Common myeloid progenitor, CD34-positive (primary cell): ENCODE results near the gene UBE3B.

Source experiments
- CTCF ChIA-PET: fragments of 350-600 bp; sonication (Branson Sonifier 250); formaldehyde crosslinking; loops from one replicate; lab custom pipeline; 2021; ENCODE audit warnings: antibody characterized with exemption; lab: Charles Lee
- POLR2A ChIA-PET: fragments of 350-600 bp; sonication (Branson Sonifier 250); formaldehyde crosslinking; loops from one replicate; lab custom pipeline; 2021; ENCODE audit warnings: antibody characterized with exemption; lab: Charles Lee
- DNase-seq, 3 donors: peaks; one replicate each; pipeline versions ENCODE4 v3.0.0 to v3.0.0-alpha.2; 2013
- H3K27ac ChIP-seq, 2 experiments: 1 replicate in 1 of 2; 2 replicates in 1 of 2; pipeline ENCODE4 v1.7.0; 2013; ENCODE audit warnings: inconsistent platforms in 2 of 2, low read length in 2 of 2, mild to moderate bottlenecking in 2 of 2, low read depth in 1 of 2, moderate library complexity in 1 of 2; ENCODE audit not compliant: severe bottlenecking in 2 of 2, insufficient read depth in 1 of 2, poor library complexity in 1 of 2
- H3K27me3 ChIP-seq, 5 experiments: replicated peaks in 2 of 5; 1 replicate in 3 of 5; 2 replicates in 2 of 5; pipeline versions ENCODE4 v1.6.1 to v1.7.0; 2013; ENCODE audit warnings: low read length in 4 of 5, mild to moderate bottlenecking in 2 of 5, moderate library complexity in 2 of 5, inconsistent platforms in 1 of 5; ENCODE audit not compliant: insufficient read depth in 5 of 5, control insufficient read depth in 4 of 5
- H3K36me3 ChIP-seq, 4 experiments: 1 replicate in 2 of 4; 2 replicates in 2 of 4; pipeline versions ENCODE4 v1.6.1 to v1.7.0; 2013; ENCODE audit warnings: low read length in 3 of 4, control low read depth in 1 of 4, mild to moderate bottlenecking in 1 of 4; ENCODE audit not compliant: control insufficient read depth in 4 of 4, insufficient read depth in 4 of 4
- H3K4me1 ChIP-seq, 4 experiments: 1 replicate in 3 of 4; 2 replicates in 1 of 4; pipeline versions ENCODE4 v1.6.1 to v1.7.1; 2013; ENCODE audit warnings: low read length in 3 of 4, mild to moderate bottlenecking in 3 of 4, control low read depth in 1 of 4, inconsistent platforms in 1 of 4, moderate library complexity in 1 of 4; ENCODE audit not compliant: control insufficient read depth in 4 of 4, insufficient read depth in 4 of 4; ENCODE audit errors: control extremely low read depth in 1 of 4
- H3K4me3 ChIP-seq, 7 experiments: 1 replicate in 4 of 7; 2 replicates in 3 of 7; pipeline versions ENCODE4 v1.5.1 to v1.7.0; 2013; ENCODE audit warnings: mild to moderate bottlenecking in 7 of 7, low read length in 6 of 7, moderate library complexity in 6 of 7, inconsistent platforms in 2 of 7, low read depth in 2 of 7, control low read depth in 1 of 7; ENCODE audit not compliant: insufficient read depth in 4 of 7, control insufficient read depth in 1 of 7; ENCODE audit errors: extremely low read depth in 1 of 7
- H3K9me3 ChIP-seq, 5 experiments: 1 replicate in 4 of 5; 2 replicates in 1 of 5; pipeline versions ENCODE4 v1.6.1 to v1.7.1; 2013; ENCODE audit warnings: low read length in 4 of 5, mild to moderate bottlenecking in 2 of 5, inconsistent platforms in 1 of 5, low read depth in 1 of 5, moderate library complexity in 1 of 5; ENCODE audit not compliant: control insufficient read depth in 4 of 5, insufficient read depth in 2 of 5; ENCODE audit errors: control extremely low read depth in 1 of 5
- WGBS: methylation state at CpG from one replicate; pipeline ENCODE4 v1.1.5; 2013; ENCODE audit not compliant: insufficient coverage; 5-methylcytosine and 5-hydroxymethylcytosine counted together

The UBE3B gene

DNA sequence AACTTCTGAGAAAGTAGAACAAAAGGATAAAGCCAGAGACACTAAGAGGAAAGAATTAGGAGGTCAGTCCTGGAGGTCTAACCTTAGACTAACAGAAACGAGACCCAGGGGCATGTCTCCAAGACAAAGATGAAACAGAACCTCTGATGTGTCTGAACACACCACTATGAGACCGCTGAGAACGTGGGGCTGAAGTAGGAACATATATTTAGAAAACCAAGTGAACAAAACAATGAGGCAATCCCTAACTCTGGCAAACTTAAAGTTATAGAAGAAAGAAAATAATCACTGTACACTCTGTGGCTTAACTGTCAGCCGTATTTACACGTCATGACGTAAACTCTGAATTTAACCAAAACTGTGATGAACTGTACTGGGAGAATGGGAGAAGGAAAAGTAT is 18.2 kb upstream of the UBE3B start:
- Histone ChIP-seq H3K27ac (no peak overlapping the region), H3K4me3 (no peak overlapping the region), H3K4me1 (peaks cover 3 to 32% (median 26%) of the 10 kb centered on the region in 4 experiments), H3K27me3 (no peaks in the 10 kb centered on the region), H3K9me3 (no peaks in the 10 kb centered on the region), H3K36me3 (peaks cover 7 to 66% (median 32%) of the 10 kb centered on the region in 4 experiments)
- WGBS = 91% methylated on average over 4 of the region's 6 CpGs
- no peak for DNase-seq
- ChIA-PET CTCF (interaction anchor here (0.8 kb wide), 1 partner anchor 9 kb away, joined by 3 read pairs; no protein-coding TSS in a partner anchor), POLR2A (no interaction called here)

DNA sequence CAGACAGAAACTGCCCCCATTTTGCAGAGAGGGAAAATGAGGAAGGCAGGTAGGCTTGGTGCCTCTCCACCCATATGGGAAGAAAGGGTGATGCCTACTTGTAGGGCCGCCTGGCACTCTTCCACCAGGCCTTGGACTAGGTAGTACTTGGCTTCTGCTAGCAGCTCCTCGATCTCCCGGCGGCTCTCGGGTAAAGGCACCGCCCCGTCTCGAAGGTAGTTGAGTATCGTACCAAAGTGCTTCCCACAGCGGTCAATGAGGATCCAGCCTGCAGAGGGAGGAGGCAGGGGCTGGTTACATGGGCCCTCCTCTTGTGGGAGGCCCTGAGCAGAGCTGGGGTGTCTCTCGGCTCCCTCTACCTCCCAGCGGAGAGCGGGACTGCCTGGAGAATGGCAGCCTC is 16.9 kb upstream of the UBE3B start:
- Histone ChIP-seq H3K36me3 (peaks cover 7 to 56% (median 30%) of the 10 kb centered on the region in 4 experiments), H3K4me1 (peaks cover 3 to 32% (median 26%) of the 10 kb centered on the region in 4 experiments), H3K4me3 (no peak overlapping the region), H3K27me3 (no peaks in the 10 kb centered on the region), H3K27ac (peak overlapping the region in 1 of 2 experiments; percentile 63), H3K9me3 (no peaks in the 10 kb centered on the region)
- ChIA-PET POLR2A (no interaction called here), CTCF (interaction anchor here (1.4 to 2.2 kb wide), 3 partner anchors 11 to 30 kb away, joined by 3 to 7 read pairs (median 6); no protein-coding TSS in a partner anchor)
- 98% methylated on average over 11 of the region's 13 CpGs for WGBS
- DNase-seq = no peak

- 63% methylated on average over 5 of the region's 8 CpGs for WGBS
- peak overlapping the region in 1 of 7 experiments; percentile 8 for H3K4me3 ChIP-seq
- H3K9me3 ChIP-seq = no peaks in the 10 kb centered on the region
- ChIA-PET POLR2A (no interaction called here), CTCF (interaction anchor here (0.8 to 2.2 kb wide), 4 partner anchors 11 to 33 kb away, joined by 3 to 7 read pairs (median 4); no protein-coding TSS in a partner anchor)
- peaks cover 3 to 32% (median 26%) of the 10 kb centered on the region in 4 experiments for H3K4me1 ChIP-seq
- H3K36me3 ChIP-seq = peaks cover 3 to 53% (median 26%) of the 10 kb centered on the region in 4 experiments
- no peaks in the 10 kb centered on the region for H3K27me3 ChIP-seq
- DNase-seq = peak; percentile 6 to 59 (median 46)
- H3K27ac ChIP-seq = peak overlapping the region in 1 of 2 experiments; percentile 63
These were observed 16.2 kb upstream of the UBE3B start for GRCh38 chr12:109461049-109461845.

DNA sequence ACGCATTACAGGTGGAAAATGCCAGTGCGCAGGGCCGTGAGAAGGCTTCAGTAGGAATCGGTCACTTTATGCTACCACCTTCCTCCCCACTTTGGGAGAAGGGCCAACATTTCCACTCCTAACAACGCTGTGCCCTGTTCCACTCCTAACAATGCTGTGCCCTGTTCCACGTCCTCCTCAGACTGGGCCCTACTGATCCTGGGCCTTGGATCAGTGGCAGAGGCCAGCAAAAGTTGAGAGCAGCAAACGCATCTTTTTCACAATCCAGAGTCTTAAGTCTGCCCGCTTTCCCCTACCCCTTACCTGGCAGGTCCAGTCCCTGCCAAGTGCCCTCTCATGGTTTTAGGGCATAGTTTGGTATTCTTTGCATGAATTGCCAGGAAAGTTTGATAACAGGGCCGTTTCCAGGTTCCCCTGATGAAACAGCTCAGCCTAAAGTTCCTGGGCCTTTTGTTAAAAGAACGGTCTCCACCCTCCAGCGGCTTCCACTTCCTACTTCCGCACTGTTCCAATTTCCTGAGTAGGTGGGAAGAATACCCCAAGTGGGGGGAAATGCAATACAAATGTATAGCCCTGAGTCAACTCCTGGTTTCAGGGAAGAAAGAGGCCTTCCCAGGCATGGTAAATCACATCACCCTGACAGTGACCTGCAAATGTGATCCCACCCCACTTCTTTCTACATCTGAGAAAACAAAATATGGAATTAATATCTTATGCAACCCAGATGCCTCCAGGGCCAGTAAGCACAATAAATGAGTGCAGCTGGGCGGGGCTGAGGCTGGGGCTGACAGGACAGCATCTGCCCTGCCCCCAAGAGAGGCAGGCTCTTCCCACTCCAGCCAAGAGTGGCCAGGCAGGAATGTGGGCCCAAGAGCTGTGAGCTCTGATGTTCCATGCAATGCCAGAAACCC is 15.3 kb upstream of the UBE3B start:
- no peaks in the 10 kb centered on the region for H3K9me3 ChIP-seq
- no peak overlapping the region for H3K4me3 ChIP-seq
- H3K36me3 ChIP-seq = peaks cover 0 to 55% (median 26%) of the 10 kb centered on the region in 4 experiments
- WGBS = 97% methylated on average over 9 of the region's 13 CpGs
- ChIA-PET CTCF (interaction anchor here (0.8 to 2.2 kb wide), 7 partner anchors 12 to 34 kb away, joined by 3 to 7 read pairs (median 3); partner anchors contain the start of genes KCTD10 and UBE3B), POLR2A (interaction anchor here (0.8 kb wide), 1 partner anchor 15 kb away, joined by 3 read pairs; the partner anchor contains the start of genes KCTD10 and UBE3B)
- H3K4me1 ChIP-seq = peaks cover 3 to 32% (median 26%) of the 10 kb centered on the region in 4 experiments
- DNase-seq = no peak
- H3K27me3 ChIP-seq = no peaks in the 10 kb centered on the region
- peak overlapping the region in 1 of 2 experiments; percentile 63 for H3K27ac ChIP-seq

- CTCF ChIA-PET = interaction anchor here (1.3 to 1.8 kb wide), 3 partner anchors 12 to 14 kb away, joined by 3 to 5 read pairs (median 3); partner anchors contain the start of genes KCTD10 and UBE3B
- DNase-seq = peak; percentile 6 to 23 (median 13)
- WGBS = 25% methylated on average over 14 of the region's 14 CpGs
- Histone ChIP-seq H3K9me3 (no peaks in the 10 kb centered on the region), H3K27ac (peak overlapping the region in 1 of 2 experiments; percentile 47), H3K27me3 (no peaks in the 10 kb centered on the region), H3K36me3 (peaks cover 0 to 53% (median 24%) of the 10 kb centered on the region in 4 experiments), H3K4me3 (no peak overlapping the region), H3K4me1 (peaks cover 3 to 32% (median 26%) of the 10 kb centered on the region in 4 experiments)
- POLR2A ChIA-PET = interaction anchor here (0.8 kb wide), 1 partner anchor 14 kb away, joined by 3 read pairs; the partner anchor contains the start of genes KCTD10 and UBE3B
These were observed 14.4 kb upstream of the UBE3B start for GRCh38 chr12:109462868-109463692.

- Histone ChIP-seq H3K9me3 (no peaks in the 10 kb centered on the region), H3K36me3 (peaks cover 0 to 53% (median 27%) of the 10 kb centered on the region in 4 experiments), H3K27me3 (no peaks in the 10 kb centered on the region), H3K4me1 (peaks cover 3 to 32% (median 26%) of the 10 kb centered on the region in 4 experiments), H3K4me3 (no peak overlapping the region), H3K27ac (no peak overlapping the region)
- WGBS = 100% methylated on average over 3 of the region's 5 CpGs
- CTCF ChIA-PET = interaction anchor here (1.3 to 1.8 kb wide), 4 partner anchors 10 to 14 kb away, joined by 3 to 5 read pairs (median 3); partner anchors contain the start of genes KCTD10 and UBE3B
- POLR2A ChIA-PET = no interaction called here
- no peak for DNase-seq
These were observed 13.7 kb upstream of the UBE3B start for GRCh38 chr12:109463756-109464155.
